ENCODE results near the gene SPIRE2.
"Not testable (repeated sequence)": the region's sequence is repeated elsewhere in the genome, so short reads cannot be mapped to it uniquely, and the experiment has no call there.

The SPIRE2 gene, protein sequence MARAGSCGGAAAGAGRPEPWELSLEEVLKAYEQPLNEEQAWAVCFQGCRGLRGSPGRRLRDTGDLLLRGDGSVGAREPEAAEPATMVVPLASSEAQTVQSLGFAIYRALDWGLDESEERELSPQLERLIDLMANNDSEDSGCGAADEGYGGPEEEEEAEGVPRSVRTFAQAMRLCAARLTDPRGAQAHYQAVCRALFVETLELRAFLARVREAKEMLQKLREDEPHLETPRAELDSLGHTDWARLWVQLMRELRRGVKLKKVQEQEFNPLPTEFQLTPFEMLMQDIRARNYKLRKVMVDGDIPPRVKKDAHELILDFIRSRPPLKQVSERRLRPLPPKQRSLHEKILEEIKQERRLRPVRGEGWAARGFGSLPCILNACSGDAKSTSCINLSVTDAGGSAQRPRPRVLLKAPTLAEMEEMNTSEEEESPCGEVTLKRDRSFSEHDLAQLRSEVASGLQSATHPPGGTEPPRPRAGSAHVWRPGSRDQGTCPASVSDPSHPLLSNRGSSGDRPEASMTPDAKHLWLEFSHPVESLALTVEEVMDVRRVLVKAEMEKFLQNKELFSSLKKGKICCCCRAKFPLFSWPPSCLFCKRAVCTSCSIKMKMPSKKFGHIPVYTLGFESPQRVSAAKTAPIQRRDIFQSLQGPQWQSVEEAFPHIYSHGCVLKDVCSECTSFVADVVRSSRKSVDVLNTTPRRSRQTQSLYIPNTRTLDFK

GRCh38 chr16:89828199-89828869, at the start of gene SPIRE2:
Gene SPIRE2 (plus strand): TSS chr16:89828475. CDS start chr16:89828551, 76 bp downstream.
- DNase-seq, result no peak

DNA sequence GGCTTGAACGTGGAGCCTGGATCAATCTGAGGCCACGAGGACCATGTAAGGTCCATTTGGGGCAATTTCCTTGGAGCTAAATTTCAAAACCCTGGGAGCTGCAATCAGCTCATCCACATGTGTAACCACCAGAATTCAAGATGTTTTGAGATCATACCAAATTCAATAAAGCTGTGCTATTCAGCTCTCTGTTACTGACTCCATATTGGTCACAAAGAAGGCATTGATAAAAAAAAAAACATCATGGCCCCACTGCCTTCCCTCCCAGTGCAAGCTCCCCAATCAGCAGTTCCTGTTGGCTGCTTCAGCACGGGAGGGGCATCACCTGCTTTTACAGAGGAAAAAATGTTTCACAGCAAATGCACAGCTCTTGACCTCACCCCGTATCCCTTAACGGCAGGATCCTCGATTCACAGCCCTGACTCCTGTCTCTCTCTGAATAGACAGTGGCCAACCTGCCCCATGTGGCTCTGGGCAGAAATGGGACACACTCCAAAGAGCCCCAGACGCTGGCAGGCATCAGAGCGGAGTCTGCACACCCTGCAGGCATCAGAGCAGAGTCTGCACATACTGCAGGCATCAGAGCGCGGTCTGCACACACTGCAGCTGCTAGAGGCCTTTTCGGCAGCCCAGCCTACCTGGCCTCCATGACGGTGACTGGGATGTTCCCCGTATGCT, 48.9 kb upstream of the SPIRE2 start:
- no peak for DNase-seq

DNA sequence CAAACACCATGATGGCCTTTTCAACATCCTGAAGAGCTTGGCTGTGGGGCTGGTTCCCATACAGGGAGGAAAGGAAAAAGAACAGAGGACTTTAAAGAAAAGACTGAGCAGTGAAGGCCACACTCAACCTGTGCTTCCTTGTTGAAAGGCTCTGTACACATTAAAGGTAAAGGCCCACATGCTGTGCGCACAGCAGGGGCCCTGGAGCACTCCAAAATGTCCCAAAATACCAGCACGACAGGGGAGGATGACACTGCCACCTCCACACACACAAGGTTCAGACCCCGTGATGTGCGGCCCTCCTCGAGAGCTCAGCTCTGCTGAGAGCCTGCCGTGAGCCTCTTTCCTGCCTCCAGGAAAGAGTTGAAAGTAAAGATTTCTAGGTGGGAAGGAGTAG, 48.4 kb upstream of the SPIRE2 start:
- no peak for DNase-seq

DNA sequence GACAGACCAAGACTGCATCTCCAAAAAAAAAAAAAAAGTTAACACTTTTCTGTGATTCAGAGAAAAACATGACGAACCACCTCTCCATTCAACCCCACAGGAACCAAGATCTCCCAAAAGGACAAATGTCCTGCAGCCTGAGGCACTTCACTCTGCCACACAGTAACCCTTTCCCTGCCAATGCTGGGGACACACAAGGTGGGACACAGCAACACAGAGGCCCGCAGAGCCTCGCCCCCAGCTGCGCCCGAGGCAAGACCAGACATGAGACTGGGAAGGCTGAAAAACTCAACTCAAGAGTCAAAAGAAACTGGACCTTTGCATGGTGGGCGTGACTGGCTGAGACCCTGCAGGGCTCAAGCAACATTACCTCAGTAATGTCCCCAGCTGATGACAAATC, 45.8 kb upstream of the SPIRE2 start:
- no peak for DNase-seq

GRCh38 chr16:89783952-89784351, 44.3 kb upstream of the SPIRE2 start:
- not testable (repeated sequence) for DNase-seq

GRCh38 chr16:89784406-89784805, 43.9 kb upstream of the SPIRE2 start:
- DNase-seq, result no peak

DNA sequence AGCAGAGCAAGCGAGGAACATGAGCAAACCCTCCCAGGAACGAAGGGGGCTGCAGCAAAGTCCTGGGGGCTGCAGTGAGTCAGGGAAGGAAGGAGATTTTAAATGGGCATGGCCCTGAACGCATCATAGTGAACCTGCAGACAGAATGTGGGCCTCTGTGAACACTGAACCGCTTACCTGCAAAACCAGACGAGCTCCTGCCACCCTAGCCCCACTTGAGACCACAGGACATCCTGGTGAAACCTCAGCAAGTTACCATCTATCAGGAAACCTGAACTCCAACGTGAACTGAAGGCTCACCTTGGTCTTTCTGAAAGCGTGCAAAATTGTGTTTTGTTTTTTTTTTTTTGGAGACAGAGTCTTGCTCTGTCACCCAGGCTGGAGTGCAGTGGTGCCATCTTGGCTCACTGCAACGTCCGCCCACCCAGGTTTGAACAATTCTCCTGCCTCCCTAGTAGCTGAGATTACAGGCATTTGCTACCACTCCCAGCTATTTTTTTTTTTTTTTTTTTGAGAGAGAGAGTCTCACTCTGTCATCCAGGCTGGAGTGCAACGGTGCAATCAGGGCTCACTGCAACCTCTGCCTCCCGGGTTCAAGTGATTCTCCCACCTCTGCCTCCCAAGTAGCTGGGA, 42.6 kb upstream of the SPIRE2 start:
- no peak for DNase-seq

- DNase-seq, result no peak
These were observed 41.6 kb upstream of the SPIRE2 start for GRCh38 chr16:89786474-89787364.

- DNase-seq, result no peak
These were observed 40.9 kb upstream of the SPIRE2 start for GRCh38 chr16:89787365-89787805.

DNA sequence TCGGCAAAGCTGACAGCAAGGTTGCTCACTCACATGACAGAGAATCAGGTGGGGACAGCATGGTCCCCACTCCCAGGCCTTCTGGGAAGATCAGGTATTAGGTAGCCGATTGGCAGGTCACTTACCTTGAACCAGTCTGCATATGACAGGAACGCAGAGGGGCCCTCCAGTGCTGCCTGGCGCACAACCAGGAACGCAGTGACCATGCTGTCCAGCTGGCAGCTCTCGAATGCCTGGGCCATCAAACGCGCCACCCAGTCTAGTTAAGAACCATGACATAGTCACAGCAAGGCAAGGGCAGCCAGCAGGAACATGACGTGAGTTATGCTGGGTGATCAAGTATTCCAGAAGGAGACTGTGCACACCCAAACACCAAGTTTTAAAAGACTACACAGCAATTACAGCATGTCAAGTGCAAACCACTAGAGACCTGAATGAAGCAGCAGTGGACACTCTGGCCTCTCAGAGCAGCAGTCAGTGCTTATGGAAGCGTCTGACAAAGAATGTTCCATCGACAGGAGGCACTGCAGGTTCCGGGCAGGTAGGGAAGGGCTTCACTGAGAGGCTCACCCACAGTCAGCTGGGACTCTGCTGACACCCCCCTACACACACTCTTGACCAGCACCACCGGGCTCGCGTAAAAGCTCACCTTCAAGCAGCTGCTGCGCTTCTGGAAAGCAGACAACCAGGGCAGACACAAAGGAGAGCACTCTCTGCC, 36.8 kb upstream of the SPIRE2 start:
- no peak for DNase-seq

DNA sequence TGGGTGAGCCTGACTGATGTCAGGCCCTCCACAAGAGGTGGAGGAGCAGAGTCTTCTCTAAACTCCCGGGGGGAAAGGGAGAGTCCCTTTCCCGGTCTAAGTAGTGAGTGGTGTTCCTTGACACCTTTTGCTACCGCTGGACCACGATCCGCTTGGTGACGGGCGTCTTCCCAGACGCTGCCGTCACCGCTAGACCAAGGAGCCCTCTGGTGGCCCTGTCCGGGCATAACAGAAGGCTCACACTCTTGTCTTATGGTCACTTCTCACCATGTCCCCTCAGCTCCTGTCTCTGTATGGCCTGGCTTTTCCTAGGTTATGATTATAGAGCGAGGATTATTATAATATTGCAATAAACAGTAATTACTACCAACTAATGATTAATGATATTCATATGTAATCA, 35.2 kb upstream of the SPIRE2 start:
- not testable (repeated sequence) for DNase-seq

DNA sequence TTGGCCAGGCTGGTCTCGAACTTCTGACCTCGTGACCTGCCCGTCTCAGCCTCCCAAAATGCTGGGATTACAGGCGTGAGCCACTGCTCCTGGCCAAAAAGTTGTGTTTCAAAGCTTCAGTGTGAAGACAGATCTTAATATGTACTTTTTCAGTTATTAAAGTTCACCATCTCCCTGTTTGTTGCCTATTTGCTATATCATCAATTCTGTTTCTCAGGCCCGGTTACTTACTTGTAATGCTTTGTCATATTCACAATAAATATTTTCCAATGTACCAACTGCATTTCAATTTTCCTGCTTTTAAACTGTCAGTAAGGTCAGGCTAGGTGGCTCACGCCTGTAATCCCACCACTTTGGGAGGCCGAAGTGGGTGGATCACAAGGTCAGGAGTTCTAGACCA, 34.3 kb upstream of the SPIRE2 start:
- DNase-seq, result no peak

GRCh38 chr16:89795676-89796075, 32.6 kb upstream of the SPIRE2 start:
- DNase-seq, result no peak

DNA sequence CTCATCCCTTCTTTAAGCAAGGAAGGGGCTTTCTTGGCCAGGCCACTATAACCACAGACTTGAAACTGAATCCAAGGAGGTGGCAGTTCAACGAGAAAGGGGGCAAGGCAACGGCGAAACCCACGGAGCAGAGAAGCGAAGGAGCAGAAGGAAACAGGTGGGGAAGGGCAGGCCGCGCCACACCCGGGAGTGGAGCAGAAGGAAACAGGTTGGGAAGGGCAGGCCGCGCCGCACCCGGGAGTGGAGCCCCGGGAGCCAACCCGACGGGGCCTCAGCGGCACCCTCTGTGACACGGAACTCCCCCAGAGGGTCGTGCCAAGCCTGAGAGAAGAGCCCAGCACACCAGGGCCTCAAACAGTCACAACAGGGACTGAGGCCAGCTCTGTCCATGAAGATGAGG, 32.2 kb upstream of the SPIRE2 start:
- no peak for DNase-seq

DNA sequence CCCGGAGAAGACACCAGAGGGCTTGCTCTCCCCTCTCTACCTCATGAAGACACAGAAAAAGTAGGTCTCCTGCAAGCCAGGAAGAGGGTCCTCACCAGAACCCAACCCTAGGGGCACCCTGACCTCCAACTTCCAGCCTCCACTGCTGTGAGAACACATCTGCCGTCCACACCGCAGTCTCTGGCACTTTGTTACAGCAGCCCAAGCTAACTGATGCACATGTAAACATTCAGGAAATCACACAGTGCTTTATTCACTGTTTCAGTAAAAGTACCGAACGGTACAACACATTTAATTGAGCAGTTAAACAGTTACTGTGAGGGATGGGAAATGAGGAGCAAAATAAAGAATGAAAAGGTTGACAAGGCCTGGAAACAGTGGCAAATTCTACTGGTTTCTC, 30.1 kb upstream of the SPIRE2 start:
- DNase-seq, result no peak

- no peak for DNase-seq
These were observed 29.4 kb upstream of the SPIRE2 start for GRCh38 chr16:89798832-89799370.

DNA sequence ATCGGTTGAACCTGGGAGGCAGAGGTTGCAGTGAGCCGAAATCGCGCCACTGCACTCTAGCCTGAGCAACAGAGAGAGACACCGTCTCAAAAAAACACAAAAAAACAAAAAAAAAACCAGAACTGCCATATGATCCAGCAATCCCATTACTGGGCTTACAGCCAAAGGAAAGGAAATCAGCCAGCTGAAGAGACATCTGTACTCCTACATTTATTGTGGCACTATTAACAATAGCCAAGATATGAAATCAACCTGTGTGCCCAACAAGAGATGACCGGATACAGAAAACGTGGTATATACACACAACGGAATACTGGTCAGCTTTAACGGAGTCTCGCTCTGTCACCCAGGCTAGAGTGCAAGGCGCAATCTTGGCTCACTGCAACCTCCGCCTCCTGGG, 26.5 kb upstream of the SPIRE2 start:
- DNase-seq, result no peak

- DNase-seq, result no peak
These were observed 23.0 kb upstream of the SPIRE2 start for GRCh38 chr16:89805136-89805905.

DNA sequence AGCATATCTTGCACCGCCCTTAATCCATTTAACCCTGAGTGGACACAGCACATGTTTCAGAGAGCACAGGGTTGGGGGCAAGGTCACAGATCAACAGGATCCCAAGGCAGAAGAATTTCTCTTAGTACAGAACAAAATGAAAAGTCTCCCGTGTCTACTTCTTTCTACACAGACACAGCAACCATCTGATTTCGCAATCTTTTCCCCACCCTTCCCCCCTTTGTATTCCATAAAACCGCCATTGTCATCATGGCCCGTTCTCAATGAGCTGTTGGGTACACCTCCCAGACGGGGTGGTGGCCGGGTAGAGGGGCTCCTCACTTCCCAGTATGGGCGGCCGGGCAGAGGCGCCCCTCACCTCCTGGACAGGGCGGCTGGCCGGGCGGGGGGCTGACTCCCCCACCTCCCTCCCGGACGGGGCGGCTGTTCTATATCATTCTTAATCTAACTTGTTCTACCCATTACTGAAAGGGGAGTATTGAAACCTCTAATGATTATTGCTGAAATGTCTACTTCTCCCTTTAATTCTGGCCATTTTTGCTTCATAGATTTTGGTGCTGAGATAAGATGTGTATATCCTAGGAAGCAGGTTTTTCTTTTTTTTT, 21.6 kb upstream of the SPIRE2 start:
- DNase-seq, result not testable (repeated sequence)

Measured in SHP77 treated with DMSO at 0.1 percent for 48 hours (cell line).